MM.1S (cell line): ENCODE measurements around the gene PTGR3.

ENCODE experiments used
- DNase-seq: peaks from one replicate; pipeline ENCODE4 v3.0.0-alpha.2; 2015
- H2AFZ ChIP-seq: fragments of 300-600 bp; sonication (generic); 2 replicates; pipeline ENCODE4 v1.6.0; 2016; ENCODE audit warnings: antibody characterized with exemption, low read length
- H3F3A ChIP-seq: fragments of 300-600 bp; sonication (generic); 2 replicates; pipeline ENCODE4 v1.6.1; 2016; ENCODE audit warnings: mild to moderate bottlenecking, antibody characterized with exemption, low read length, moderate library complexity, mixed read lengths; ENCODE audit not compliant: insufficient read depth
- H3K27ac ChIP-seq: fragments of 300-600 bp; sonication (generic); 2 replicates; pipeline ENCODE4 v1.5.1; 2016; ENCODE audit warnings: mild to moderate bottlenecking, low read length
- H3K27me3 ChIP-seq: fragments of 300-600 bp; sonication (generic); replicated peaks from 2 replicates; pipeline ENCODE4 v1.6.0; 2016; ENCODE audit warnings: low read length; ENCODE audit not compliant: insufficient read depth
- H3K36me3 ChIP-seq: fragments of 300-600 bp; sonication (generic); replicated peaks from 2 replicates; pipeline ENCODE4 v1.6.1; 2016; ENCODE audit warnings: mild to moderate bottlenecking, low read length, mixed read lengths; ENCODE audit not compliant: insufficient read depth
- H3K4me1 ChIP-seq: fragments of 300-600 bp; sonication (generic); 2 replicates; pipeline ENCODE4 v1.6.1; 2016; ENCODE audit warnings: low read length, mixed read lengths
- H3K4me2 ChIP-seq: fragments of 300-600 bp; sonication (generic); 2 replicates; pipeline ENCODE4 v1.6.0; 2016; ENCODE audit warnings: low read depth, low read length
- H3K4me3 ChIP-seq: fragments of 300-600 bp; sonication (generic); 2 replicates; pipeline ENCODE4 v1.5.1; 2016; ENCODE audit warnings: low read length, mixed read lengths
- H3K79me2 ChIP-seq: fragments of 300-600 bp; sonication (generic); 2 replicates; pipeline ENCODE4 v1.6.1; 2016; ENCODE audit warnings: mixed run types, low read length, mixed read lengths
- H3K9ac ChIP-seq: fragments of 300-600 bp; sonication (generic); 2 replicates; pipeline ENCODE4 v1.6.1; 2016; ENCODE audit warnings: low read length, mixed read lengths
- H3K9me2 ChIP-seq: fragments of 300-600 bp; sonication (generic); replicated peaks from 2 replicates; pipeline ENCODE4 v1.6.1; 2016; ENCODE audit warnings: mild to moderate bottlenecking, low read length, mixed read lengths; ENCODE audit not compliant: insufficient read depth
- H3K9me3 ChIP-seq: fragments of 300-600 bp; sonication (generic); replicated peaks from 2 replicates; pipeline ENCODE4 v1.6.1; 2016; ENCODE audit warnings: mild to moderate bottlenecking, low read length, mixed read lengths; ENCODE audit not compliant: insufficient read depth
- H4K20me1 ChIP-seq: fragments of 300-600 bp; sonication (generic); 2 replicates; pipeline ENCODE4 v1.6.1; 2016; ENCODE audit warnings: mild to moderate bottlenecking, low read length, moderate library complexity, mixed read lengths; ENCODE audit not compliant: insufficient read depth
- CTCF ChIP-seq: fragments of 300-600 bp; sonication (generic); IDR thresholded peaks from 2 replicates; pipeline ENCODE4 v1.5.1; 2016; ENCODE audit warnings: antibody characterized with exemption, low read length, mixed read lengths
- EZH2 ChIP-seq: fragments of 300-600 bp; sonication (generic); optimal IDR thresholded peaks from 2 replicates; pipeline ENCODE3; 2017; ENCODE audit warnings: low read depth, mild to moderate bottlenecking, antibody characterized with exemption, low read length, mixed read lengths
- EZH2phosphoT487 ChIP-seq: fragments of 300-600 bp; sonication (generic); IDR thresholded peaks from 2 replicates; pipeline ENCODE4 v1.6.1; 2018; ENCODE audit warnings: antibody characterized with exemption, low read length

Gene PTGR3

GRCh38 chr18:75220551-75221355 lies 11.8 kb upstream of the PTGR3 start:
- H3K4me3 ChIP-seq: no peak overlapping the region
- H3K4me1 ChIP-seq: no peaks in the 10 kb centered on the region
- TF ChIP-seq CTCF (no peak), EZH2phosphoT487 (no peak), EZH2 (no peak)
- no peaks in the 10 kb centered on the region for H3K36me3 ChIP-seq
- no peaks in the 10 kb centered on the region for H3K9me2 ChIP-seq
- no peak for DNase-seq
- peaks cover 75% of the 10 kb centered on the region for H3K79me2 ChIP-seq
- no peak overlapping the region for H3K27ac ChIP-seq
- no peaks in the 10 kb centered on the region for H3K27me3 ChIP-seq
- H2AFZ ChIP-seq: no peak overlapping the region
- 0 out of 2 replicates have a peak, but pooled peaks cover 3% of the 10 kb centered on the region for H3F3A ChIP-seq
- no peak overlapping the region for H3K9ac ChIP-seq
- H4K20me1 ChIP-seq: no peaks in the 10 kb centered on the region
- no peaks in the 10 kb centered on the region for H3K9me3 ChIP-seq
- H3K4me2 ChIP-seq: no peak overlapping the region

GRCh38 chr18:75219745-75220375 lies 10.9 kb upstream of the PTGR3 start:
- TF ChIP-seq EZH2 (no peak), CTCF (no peak), EZH2phosphoT487 (no peak)
- H3K9me2 ChIP-seq: no peaks in the 10 kb centered on the region
- peaks cover 77% of the 10 kb centered on the region for H3K79me2 ChIP-seq
- H3K36me3 ChIP-seq: no peaks in the 10 kb centered on the region
- no peak overlapping the region for H3K27ac ChIP-seq
- no peak overlapping the region for H3K9ac ChIP-seq
- H3K4me3 ChIP-seq: no peak overlapping the region
- H4K20me1 ChIP-seq: no peaks in the 10 kb centered on the region
- H3K9me3 ChIP-seq: no peaks in the 10 kb centered on the region
- no peak overlapping the region for H2AFZ ChIP-seq
- H3F3A ChIP-seq: 0 out of 2 replicates have a peak, but pooled peaks cover 3% of the 10 kb centered on the region
- H3K4me1 ChIP-seq: no peaks in the 10 kb centered on the region
- DNase-seq: no peak
- H3K27me3 ChIP-seq: no peaks in the 10 kb centered on the region
- no peak overlapping the region for H3K4me2 ChIP-seq

GRCh38 chr18:75218065-75218923 lies 9.4 kb upstream of the PTGR3 start:
- H3K9me2 ChIP-seq: no peaks in the 10 kb centered on the region
- peaks cover 79% of the 10 kb centered on the region for H3K79me2 ChIP-seq
- no peaks in the 10 kb centered on the region for H3K4me1 ChIP-seq

More at GRCh38 chr18:75218065-75218923, 9.4 kb upstream of the PTGR3 start:
- TF ChIP-seq CTCF: no peak
- TF ChIP-seq EZH2phosphoT487: no peak
- TF ChIP-seq EZH2: no peak
- H3K9ac ChIP-seq: no peak overlapping the region
- no peak overlapping the region for H3K27ac ChIP-seq
- H4K20me1 ChIP-seq: no peaks in the 10 kb centered on the region
- no peaks in the 10 kb centered on the region for H3K9me3 ChIP-seq
- no peak overlapping the region for H3K4me3 ChIP-seq
- no peaks in the 10 kb centered on the region for H3K36me3 ChIP-seq
- no peak for DNase-seq
- no peak overlapping the region for H2AFZ ChIP-seq
- H3F3A ChIP-seq: 0 out of 2 replicates have a peak, but pooled peaks cover 3% of the 10 kb centered on the region
- no peak overlapping the region for H3K4me2 ChIP-seq
- H3K27me3 ChIP-seq: no peaks in the 10 kb centered on the region
